AG04450 (cell line): ENCODE results near the gene LPCAT1. TPM values are rescaled to one million over a fixed set of nuclear protein-coding genes. Genes with fewer than 3 reads are reported as not detected.

Source experiments
- CTCF ChIA-PET: fragments of 300-600, 350-600 bp; formaldehyde crosslinking; extraction: SDS; loops from one replicate; lab custom pipeline; 2022; ENCODE audit warnings: antibody characterized with exemption, inconsistent platforms; lab: Charles Lee
- POLR2A ChIA-PET: fragments of 350-600 bp; formaldehyde crosslinking; extraction: SDS; loops from one replicate; lab custom pipeline; 2021; ENCODE audit warnings: antibody characterized with exemption, inconsistent platforms; lab: Yijun Ruan, JAX
- DNase-seq: peaks from one replicate; pipeline ENCODE4 v3.0.0-alpha.2; 2011; ENCODE audit warnings: low read depth, low spot score
- H3K27ac ChIP-seq: one replicate; pipeline ENCODE4 v1.5.1; 2012; ENCODE audit warnings: low read depth, low read length, control low read depth
- H3K27me3 ChIP-seq: one replicate; pipeline ENCODE4 v1.6.0; 2012; ENCODE audit warnings: low read length; ENCODE audit not compliant: control insufficient read depth, insufficient read depth
- H3K4me3 ChIP-seq: 2 replicates; pipeline ENCODE4 v1.5.1; 2011; ENCODE audit warnings: mild to moderate bottlenecking, low read depth, low read length, control low read depth
- H3K9me3 ChIP-seq: 2 replicates; pipeline ENCODE4 v1.5.1; 2012; ENCODE audit warnings: low read length; ENCODE audit not compliant: control insufficient read depth, insufficient read depth
- polyA plus RNA-seq: library from polyadenylated mRNA; depleted of rRNA; stranded (reverse); fragments of >200 nt; gene quantifications from 2 replicates; pipeline ENCODE4 v1.2.3, GENCODE V29; 2011
- TF ChIP-seq, protein P1 (sequence below): IDR thresholded peaks from 2 replicates; pipeline ENCODE4 v1.5.1; 2011; ENCODE audit warnings: low read depth, low read length, control low read depth, inconsistent platforms

The LPCAT1 gene
- polyA plus RNA-seq, 1 experiment, result 23.4 TPM

DNA sequence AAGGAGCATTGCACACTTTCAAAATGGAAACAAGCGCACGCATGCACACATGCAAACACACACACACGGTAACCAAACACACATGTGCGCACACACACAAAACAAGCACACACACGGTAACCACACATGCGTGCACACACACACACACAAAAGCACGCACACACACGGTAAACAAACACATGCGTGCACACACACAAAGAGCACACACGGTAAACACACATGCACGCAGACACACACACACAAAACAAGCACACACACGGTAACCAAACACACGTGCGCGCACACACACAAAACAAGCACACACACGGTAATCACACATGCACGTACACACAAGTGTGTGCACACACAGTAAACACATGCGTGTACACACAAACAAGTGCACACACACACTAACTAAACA is 59.2 kb downstream of the LPCAT1 start:
- POLR2A ChIA-PET, result no interaction called here

DNA sequence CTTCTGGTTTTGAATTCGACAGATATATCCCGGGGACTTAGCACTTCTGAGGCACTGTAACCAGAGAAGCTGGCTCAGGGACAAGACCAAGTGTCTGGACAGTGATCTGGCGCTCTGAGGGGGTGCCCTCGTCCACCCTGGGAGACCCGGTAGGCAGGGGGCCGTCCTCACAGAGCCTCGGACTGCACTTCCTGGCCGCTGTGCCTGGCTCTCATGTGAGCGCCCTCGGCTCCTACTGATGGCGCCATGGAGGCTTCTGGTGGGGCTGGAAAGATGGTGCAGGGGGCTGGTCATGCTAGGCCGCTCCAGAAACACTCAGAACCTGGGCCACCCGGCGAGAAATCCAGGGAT is 59.7 kb downstream of the LPCAT1 start:
- ChIA-PET POLR2A (no interaction called here), CTCF (no interaction called here)
- H3K4me3 ChIP-seq, result no peak overlapping the region
- TF ChIP-seq, protein P1, sequence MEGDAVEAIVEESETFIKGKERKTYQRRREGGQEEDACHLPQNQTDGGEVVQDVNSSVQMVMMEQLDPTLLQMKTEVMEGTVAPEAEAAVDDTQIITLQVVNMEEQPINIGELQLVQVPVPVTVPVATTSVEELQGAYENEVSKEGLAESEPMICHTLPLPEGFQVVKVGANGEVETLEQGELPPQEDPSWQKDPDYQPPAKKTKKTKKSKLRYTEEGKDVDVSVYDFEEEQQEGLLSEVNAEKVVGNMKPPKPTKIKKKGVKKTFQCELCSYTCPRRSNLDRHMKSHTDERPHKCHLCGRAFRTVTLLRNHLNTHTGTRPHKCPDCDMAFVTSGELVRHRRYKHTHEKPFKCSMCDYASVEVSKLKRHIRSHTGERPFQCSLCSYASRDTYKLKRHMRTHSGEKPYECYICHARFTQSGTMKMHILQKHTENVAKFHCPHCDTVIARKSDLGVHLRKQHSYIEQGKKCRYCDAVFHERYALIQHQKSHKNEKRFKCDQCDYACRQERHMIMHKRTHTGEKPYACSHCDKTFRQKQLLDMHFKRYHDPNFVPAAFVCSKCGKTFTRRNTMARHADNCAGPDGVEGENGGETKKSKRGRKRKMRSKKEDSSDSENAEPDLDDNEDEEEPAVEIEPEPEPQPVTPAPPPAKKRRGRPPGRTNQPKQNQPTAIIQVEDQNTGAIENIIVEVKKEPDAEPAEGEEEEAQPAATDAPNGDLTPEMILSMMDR, result no peak
- no peak overlapping the region for H3K27ac ChIP-seq
- no peak for DNase-seq
- H3K9me3 ChIP-seq, result peaks cover 29% of the 10 kb centered on the region
- H3K27me3 ChIP-seq, result no peaks in the 10 kb centered on the region

More for the DNA sequence above, 59.2 kb downstream of the LPCAT1 start:
- CTCF ChIA-PET, result no interaction called here
- Histone ChIP-seq H3K27ac (no peak overlapping the region), H3K9me3 (peaks cover 29% of the 10 kb centered on the region), H3K4me3 (no peak overlapping the region), H3K27me3 (no peaks in the 10 kb centered on the region)
- no peak for DNase-seq
- TF ChIP-seq, protein P1, result no peak

DNA sequence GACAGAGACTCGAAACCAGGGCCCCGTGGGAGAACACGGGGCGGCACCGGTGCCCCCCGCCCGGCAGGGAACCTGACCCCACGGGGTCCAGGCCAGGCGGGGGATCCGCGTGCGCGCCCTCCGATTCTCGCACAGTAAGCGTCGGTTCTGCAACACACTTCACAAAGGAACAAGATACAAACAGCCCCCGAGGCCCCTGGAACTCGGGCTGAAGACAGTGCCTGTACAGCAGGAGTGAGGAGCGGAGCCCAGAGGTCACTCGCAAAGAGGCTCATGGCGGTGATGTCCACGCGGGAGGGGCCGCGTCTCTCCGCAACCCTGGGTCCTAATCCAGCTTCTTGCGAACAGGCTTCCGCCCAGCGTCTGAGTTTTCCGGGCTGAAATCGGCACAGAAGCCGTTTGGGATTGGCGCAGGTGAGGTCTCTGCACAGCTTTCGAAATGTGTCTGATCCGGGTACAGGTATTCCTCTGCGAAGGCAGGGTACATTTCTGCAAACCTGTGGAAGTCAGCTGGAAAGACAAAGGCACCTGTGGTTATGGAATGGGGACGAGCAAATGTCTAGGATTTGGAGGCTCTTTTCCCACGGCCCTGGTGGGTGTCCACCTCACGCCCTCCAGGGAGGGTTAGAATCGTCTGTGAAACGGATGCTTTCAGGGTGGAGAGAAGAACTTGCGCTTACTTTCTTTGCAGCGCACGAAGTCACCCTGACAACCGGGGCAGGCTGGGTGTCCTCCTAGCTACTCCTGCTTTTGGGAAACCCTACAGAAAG is 60.2 kb downstream of the LPCAT1 start:
- TF ChIP-seq, protein P1, result no peak
- Histone ChIP-seq H3K9me3 (peaks cover 29% of the 10 kb centered on the region), H3K27ac (no peak overlapping the region), H3K27me3 (no peaks in the 10 kb centered on the region), H3K4me3 (no peak overlapping the region)
- no peak for DNase-seq
- CTCF ChIA-PET, result no interaction called here
- POLR2A ChIA-PET, result no interaction called here

DNA sequence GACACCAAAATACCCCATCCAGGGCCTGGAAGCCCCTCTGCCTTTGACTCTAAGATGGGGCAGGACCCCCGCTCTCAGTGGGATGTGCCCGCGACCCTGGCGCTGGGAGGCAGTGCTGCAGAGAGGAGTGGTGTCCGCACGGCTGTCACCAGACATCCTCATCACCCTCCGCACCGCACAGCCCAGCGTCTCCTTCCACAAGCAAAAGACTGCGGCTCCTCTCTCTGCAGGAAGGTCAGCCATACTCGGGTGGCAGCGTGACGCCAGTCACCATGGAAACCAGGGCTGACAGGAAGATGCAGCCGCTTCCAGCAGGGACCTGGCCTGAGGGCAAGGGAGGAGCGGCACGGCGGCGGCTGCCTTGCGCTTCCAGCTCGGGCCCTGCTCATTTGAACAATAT is 61.4 kb downstream of the LPCAT1 start:
- no peak for DNase-seq
- Histone ChIP-seq H3K9me3 (peaks cover 30% of the 10 kb centered on the region), H3K4me3 (no peak overlapping the region), H3K27ac (no peak overlapping the region), H3K27me3 (no peaks in the 10 kb centered on the region)
- TF ChIP-seq, protein P1, result no peak
- ChIA-PET POLR2A (no interaction called here), CTCF (no interaction called here)

DNA sequence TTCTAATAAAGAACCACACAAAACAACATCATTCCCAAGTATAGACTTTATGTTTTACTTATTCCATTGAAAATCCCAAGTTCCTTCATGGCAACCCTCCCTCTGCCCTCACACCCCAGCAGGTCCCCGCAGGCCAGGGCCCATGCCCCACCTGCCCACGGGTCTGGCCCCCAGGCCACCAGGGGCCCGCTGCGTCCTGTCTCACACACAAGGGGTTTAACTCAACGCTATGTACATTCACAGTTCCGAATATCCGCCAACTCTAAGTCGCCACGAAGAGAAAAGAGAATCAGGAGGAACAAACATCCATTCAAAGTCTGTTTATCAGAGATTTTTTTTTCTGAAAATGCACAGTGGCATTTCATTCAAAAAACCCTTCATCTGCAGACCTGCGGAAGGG is 62.4 kb downstream of the LPCAT1 start:
- H3K27ac ChIP-seq, result no peak overlapping the region
- no peak overlapping the region for H3K4me3 ChIP-seq
- TF ChIP-seq, protein P1, result no peak
- no peak for DNase-seq
- ChIA-PET CTCF (no interaction called here), POLR2A (no interaction called here)
- H3K9me3 ChIP-seq, result peaks cover 27% of the 10 kb centered on the region
- H3K27me3 ChIP-seq, result no peaks in the 10 kb centered on the region
